GM12801 (cell line): Measurements from ENCODE around the gene FRMD1.

Experiments used
- CTCF ChIP-seq: IDR thresholded peaks from one replicate; pipeline ENCODE4 v1.5.1; 2011; ENCODE audit warnings: control low read depth; ENCODE audit not compliant: insufficient read length; ENCODE audit errors: extremely low read depth

The FRMD1 gene

GRCh38 chr6:168033791-168034190 is 45.2 kb downstream of the FRMD1 start:
- no peak for TF ChIP-seq CTCF

- no peak for TF ChIP-seq CTCF
Measured at GRCh38 chr6:168032005-168032760, 46.8 kb downstream of the FRMD1 start.

- no peak for TF ChIP-seq CTCF
Measured at GRCh38 chr6:168031411-168031971, 47.5 kb downstream of the FRMD1 start.

GRCh38 chr6:168030908-168031307 is 48.1 kb downstream of the FRMD1 start:
- no peak for TF ChIP-seq CTCF

- no peak for TF ChIP-seq CTCF
Measured at GRCh38 chr6:168030218-168030746, 48.7 kb downstream of the FRMD1 start.

GRCh38 chr6:168029459-168030217 is 49.4 kb downstream of the FRMD1 start:
- TF ChIP-seq CTCF: no peak

GRCh38 chr6:168028181-168028580 is 50.8 kb downstream of the FRMD1 start:
- TF ChIP-seq CTCF: no peak
